ENCODE measurements around the gene TBX10.
"Not testable (repeated sequence)": the region's sequence is repeated elsewhere in the genome, so short reads cannot be mapped to it uniquely, and the experiment has no call there.

Gene TBX10

DNA sequence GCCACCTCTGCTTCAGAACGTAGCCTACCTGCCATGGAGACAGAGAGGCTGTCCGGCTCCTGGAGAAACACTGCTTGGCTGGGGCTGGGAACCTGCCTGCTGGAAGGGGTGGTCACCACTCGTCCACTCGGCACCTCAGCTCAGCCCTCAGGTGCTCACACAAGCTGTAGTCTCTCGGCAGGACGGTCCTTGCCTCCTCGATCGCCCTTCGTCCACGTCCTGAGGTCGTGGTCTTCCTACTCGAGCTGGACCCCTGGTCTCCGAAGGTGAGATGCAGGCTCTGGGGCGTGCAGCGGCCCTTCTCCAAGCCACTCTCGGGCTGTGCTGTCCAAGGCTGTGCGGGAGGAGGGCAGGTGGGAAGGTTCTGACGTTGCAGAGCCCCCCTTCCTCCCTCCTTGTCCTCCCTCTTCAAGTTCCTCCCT lies at the start of gene TBX10:
TBX10 (minus strand) TSS at position 326 of the 422 bp plus-strand sequence; CDS start at position 35, 291 bp downstream.
- no peak for DNase-seq

DNA sequence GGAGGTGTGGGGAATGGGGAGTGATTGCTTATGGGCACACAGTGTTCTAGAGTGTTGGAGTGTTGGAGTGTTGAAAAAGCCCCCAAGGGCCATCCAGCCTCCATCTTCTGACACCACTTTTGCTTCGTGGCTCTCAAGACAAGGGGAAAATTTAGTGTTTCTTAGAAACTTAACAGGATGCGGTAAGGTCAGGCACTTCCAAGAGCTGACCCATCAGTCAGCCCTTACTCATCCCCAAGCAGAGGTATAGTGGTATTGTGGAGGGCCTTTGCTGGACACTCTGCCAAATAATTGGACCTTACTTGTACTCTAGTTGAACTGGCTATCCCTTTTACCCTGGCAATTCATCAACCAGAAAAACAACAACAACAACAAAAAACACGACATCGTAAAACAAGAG lies 49.6 kb upstream of the TBX10 start:
- no peak for DNase-seq

DNA sequence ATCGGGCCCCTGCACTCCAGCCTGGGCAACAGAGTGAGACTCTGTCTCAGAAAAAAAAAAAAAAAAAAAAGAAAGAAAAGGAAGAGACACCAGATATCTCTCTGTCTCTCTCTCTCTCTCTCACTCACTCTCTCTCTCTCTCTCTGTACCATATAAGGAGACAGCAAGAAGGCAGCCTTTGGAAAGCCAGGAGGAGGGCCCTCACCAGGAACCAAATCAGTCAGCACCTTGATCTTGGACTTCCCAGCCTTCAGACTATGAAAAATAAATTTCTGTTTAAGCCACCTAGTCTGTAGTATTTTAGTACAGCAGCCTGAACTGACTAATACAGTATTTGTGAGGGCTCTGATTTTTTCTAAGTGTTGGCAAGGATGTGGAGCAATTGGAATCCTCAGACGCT lies 48.4 kb upstream of the TBX10 start:
- DNase-seq, result no peak

DNA sequence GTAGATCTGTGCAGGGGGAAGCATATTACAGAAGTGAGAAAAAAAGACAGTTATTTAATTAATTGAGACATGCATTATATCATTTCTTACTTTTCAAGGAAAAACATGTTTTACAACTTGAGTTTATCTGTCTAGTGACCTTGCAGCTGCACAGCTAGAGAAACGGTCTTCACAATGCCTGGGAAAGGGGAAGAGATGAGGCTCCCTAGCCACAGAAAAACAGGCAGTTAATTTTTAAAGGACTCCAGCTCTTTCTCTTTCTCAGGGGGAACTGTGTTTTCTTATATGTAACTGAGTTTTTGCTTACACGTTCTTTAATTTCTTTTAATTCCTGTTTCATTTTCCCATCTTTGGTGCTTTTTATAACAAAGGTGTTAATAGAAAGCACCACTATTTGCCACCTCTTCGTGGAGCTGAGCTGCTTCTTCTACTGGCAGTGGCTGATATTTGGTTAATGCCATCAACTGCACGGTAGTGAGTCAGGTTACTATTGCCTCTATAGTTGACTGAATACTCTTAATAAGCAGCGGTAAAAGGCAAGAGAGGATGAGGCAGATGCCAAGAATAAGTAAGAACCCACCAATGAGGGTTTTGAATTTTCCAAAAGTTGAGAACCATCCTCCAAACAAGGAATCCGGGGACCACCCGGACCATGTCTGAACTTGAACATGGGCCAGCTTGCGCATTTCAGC lies 46.2 kb upstream of the TBX10 start:
- not testable (repeated sequence) for DNase-seq

DNA sequence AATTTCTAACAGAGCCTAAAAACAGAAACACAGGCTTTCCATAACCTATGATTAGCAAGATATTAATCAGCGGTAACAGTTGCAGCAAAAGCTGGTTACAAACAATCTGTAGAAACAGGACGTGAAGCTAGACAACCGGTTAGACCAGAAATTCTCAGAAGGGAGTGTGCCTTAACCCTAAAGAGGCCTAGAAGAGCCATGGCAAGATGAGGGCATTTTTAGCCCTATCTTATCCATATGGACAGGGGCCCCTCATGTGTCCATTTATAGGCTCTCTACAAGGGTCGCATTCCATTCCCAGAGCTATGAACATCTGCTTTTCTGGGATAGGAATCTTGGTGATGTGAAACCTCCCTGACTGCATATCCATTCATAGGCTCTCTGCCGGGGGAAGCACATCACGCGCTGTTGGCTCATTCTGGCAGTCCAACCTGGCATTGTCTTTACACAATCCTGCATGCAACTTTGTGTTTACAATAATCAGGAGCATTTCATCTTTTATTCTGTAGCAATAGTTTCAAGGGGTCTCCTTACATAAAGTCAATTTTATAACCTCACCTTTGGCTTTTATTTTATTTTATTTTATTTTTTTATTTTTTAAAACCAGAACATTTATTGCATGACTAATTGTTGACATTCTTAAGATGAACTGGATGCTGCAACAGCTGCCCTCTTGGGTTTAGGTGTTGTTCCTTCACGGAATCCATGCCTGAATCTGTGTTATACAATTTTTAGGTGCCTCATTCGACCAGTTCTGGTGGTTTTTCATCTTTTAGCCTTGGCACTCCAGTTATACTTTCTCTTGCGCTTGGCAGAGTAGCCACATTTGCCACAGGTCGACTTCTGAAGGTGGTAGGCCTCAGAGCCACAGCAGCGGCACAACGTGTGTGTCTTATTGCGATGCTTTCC lies 42.8 kb upstream of the TBX10 start:
- DNase-seq, result not testable (repeated sequence)

DNA sequence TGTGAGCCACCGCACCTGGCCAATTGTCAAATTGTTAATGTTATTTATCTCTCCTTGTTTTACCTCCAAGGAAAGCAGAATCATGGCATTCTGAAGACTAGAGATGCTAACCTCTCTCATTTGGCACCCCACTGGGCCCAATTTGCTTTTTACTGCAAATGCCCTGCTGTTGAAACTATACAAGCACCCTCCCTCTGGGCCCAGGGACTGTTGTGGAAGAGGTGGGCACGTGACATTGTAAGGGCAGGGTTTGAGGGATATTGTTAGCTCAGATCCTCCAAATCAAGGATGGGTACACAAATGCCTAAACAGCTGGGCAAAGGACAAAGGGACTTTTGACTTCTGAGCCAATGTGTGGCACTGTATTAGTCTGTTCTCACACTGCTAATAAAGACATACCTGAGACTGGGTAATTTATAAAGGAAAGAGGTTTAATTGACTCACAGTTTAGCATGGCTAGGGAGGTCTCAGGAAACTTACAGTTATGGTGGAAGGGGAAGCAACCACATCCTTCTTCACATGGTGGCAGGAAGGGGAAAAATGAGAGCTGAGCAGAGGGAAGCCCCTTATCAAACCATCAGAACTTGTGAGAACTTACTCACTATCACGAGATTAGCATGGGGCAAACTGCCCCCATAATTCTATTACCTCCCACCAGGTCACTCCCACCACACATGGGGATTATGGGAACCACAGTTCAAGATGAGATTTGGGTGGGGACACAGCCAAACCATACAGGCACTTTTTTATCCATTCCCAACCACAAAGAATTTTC lies 41.3 kb upstream of the TBX10 start:
- DNase-seq, result no peak

DNA sequence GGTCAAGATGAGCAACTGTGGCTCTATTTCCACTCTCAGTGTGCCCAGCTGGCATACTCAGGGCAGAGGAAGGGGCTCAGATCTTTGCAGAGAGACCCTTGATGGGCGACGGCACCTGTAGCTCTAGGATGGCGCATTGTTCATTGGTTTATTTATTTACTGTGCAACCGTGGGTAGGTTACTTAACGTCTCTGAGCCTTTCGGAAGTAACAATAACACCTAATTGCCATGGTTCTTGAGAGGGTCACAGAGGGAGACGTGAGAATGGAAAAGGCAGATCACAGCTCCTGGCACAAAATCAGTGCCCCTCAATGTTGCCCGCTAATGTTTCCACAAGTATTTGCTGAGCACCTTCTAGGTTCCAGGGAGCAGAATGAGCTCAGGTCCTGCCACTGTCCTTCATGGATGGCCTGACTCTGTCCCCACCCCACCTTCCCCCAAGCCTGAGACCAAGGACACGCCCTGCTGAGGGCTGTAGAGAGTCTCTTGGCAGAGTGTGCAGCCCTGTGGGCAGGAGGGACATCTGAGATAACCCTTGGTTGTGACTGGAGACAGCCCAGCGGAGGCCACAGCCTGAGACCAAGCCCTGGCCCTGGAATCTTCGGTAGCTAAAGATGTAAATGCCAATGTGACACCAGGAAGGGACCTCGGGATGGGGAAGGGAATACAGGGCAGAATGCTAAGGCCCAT lies 35.6 kb upstream of the TBX10 start:
- no peak for DNase-seq

DNA sequence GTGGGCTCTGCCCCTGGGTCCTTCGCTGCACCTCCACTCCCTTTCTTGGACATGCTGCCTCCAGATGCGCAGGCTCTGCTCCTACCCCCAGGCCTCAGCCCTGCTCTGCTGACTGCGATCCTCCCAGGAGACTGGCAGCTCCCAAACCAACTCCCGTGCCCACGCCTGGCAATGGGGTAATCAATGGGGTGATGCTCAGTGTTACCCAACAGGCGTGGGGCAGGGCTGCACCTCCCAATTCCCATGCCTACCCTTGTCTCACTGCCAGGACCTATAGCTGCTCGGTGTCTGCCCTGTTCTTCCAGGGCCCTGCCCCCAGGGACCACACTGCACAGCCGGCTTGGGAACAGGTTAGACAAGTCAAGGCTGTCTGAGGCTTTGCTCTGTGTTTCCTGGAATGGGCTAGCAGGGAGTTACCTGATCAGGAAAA lies 34.9 kb upstream of the TBX10 start, which contains the start of gene ALDH3B2:
ALDH3B2 (minus strand) TSS at position 182 of the 430 bp plus-strand sequence. CDS start 7,688 bp downstream, outside the sequence.
- DNase-seq, result no peak

DNA sequence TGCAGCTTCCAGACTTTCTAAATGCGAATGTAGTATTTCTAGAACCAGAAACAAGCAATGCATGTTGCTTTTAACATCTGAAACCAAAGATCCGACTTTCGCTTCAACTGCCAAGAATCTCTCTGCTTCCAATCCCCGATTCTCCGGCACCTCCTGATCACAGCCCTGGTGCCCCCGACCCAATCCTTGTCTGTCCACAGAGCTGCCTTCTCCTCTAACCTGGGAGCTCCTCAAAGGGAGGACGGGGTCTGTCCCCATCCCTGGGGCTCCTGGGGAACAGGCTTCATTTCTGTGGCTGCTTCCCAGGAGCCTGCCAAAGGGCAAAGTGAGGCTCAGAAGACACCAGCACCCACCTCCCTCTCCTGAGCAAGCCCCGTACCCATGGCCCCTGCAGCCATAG lies 34.3 kb upstream of the TBX10 start:
- no peak for DNase-seq

DNA sequence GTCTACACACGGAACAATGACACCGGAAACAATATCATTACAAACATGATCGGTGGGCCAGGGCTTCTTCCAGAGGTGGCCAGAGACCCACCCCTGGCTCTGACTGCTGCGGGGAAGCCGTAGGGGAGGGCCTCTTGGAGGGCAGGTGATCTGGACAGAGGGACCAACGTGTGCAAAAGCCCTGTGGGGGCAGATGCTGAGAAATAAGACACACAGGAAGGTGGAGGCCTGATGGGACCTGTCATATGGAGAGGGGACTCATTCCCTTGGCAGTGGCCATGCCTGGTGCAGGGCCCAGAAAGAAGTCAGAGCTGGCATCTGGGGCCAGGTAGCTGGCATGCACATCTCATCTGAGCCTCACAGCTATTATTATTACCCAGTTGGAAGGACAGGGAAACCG lies 33.8 kb upstream of the TBX10 start:
- DNase-seq, result no peak

DNA sequence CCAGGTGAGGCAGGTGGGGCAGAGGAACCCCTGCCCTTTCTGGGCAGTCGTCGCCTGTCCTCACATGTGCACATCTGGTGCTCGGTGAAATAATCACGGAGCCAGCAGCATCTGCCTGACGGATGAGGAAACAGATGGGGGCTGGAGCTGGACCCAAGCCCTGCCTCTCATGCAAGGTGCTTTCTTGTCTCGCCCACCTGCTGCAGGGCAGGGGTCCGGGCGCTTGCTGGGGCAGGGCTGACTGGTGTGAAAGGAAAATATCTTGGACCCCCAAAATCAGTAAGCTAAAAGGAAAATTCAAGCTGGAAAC lies 31.6 kb upstream of the TBX10 start:
- no peak for DNase-seq

DNA sequence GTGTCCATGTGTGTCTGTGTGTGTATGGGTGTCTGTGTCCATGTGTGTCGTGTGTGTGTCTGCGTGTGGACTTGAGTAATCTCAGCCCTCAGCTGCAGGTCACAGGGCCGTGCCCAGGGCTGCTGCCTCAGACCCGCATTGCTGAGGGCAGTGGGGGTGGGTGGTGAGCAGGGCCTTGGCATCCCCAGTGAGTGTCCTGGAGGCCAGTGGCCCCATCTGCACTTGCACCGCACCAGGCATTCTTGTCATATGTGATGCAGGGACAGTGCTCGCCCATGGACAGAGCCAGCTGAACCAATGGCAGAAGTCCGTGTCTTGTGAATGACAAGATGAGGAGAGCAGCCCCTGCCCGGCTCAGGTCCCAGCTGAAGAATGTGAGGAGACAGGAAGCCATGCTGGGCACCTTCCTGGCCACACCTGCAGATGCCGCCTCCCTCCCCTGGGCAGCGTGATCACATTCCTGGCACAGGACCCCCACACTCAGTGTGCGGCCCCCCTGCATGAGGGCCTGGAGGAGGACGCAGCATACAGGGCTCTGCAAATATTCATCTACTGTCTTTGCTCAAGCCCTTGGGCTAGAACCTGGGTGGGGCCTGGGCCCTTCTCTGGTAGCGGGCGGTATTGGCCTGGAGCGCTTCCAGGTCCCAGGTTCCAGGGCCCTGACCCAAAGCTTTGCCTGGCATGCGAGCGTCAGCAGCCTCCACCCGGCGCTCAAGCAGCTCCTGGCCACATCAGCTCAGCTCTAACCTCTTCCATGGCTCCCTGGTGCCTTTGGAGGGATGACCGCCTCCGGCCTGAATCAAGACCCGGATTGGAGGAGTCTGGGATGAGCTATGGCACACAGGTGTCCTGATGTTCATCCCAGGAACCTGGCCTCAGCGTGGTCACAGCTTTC lies 31.0 kb upstream of the TBX10 start:
- DNase-seq, result no peak

DNA sequence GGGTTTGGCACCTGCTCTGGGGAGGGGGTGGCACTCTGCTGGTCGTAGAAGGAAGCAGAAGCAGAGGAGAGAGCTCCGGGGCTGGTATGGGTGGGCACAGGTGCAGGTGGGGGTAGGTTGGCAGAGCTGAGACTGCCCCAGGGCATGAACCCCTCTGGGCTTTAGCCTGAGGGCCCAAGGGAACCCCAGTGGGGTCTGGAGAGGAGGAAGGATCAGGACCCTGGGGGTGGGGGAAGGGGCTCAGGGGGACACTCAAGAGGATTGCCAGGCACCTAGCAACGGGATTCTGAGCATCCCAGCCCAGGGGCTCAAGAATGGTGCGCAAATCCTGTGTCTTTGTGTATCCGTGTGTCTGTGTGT lies 28.6 kb upstream of the TBX10 start:
- DNase-seq, result no peak

DNA sequence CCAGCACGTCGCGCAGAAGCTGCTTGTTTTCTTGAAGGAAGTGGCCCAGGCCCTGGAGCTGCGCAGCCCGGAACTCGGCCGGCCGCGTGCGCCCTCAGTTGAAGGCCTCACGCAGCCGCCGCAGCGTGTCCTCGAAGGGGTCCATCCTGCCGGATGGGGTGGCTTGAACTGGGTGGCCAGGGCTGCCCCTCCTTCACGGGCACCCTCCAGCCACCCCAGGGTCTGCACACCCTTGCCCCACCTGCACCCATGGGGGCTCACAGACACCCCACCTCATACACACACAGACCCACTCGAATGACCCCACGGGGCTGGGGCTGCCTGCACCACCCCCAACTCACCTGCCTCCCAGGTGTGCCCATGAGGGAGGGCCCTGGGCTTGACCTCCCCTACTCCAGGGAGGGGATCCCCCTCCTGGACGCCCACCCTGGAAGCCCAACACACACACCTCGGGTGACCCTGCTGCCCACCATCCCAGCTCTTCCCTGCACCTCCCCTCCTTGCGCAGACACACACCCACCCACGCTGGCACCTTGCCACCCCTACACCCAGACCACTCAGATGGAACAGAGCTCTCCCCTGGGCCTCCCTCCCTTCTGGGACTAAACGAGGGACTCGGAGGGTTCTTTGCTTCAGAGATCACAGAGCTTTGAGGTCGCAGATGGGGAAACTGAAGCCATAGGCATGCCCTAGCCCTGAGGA lies 28.1 kb upstream of the TBX10 start:
- DNase-seq, result no peak

DNA sequence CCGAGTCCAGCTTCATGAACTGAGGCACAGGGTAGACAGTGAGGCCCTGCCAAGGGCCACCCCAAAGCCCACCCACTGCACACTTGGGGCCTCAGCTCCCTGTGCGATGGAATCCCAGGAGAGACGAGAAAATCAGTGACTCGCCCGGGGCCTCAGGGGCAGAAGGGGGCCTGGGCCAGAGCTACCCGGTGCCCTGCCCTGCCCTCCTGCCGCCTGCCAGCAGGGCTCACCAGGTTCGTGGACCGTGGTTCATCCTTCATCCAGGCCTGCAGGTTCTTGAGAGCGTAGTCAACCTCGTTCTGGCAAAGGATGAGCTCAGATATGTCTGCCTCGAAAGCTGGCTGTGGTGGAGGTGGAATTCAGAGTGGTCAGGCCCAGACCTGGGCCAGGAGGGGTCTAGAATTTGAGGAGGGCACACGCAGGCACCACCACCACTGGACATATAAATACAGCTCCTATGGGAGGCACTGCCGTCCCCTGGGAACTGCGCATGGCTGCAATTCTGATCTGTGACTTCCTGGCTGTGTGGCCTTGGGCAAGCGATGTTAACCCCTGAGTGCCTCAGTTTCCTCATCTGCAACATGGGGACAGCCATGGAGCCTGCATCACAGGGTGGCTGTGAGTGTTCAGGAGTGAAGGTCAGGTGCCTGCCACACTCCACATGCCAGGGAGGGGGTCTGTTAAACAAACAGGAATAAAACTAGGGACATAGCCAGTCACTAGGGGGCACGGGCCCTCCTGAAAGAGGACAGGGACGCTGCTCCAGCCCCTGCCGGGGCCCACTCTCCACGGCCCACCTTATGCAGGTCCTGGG lies 27.3 kb upstream of the TBX10 start:
- DNase-seq, result no peak

DNA sequence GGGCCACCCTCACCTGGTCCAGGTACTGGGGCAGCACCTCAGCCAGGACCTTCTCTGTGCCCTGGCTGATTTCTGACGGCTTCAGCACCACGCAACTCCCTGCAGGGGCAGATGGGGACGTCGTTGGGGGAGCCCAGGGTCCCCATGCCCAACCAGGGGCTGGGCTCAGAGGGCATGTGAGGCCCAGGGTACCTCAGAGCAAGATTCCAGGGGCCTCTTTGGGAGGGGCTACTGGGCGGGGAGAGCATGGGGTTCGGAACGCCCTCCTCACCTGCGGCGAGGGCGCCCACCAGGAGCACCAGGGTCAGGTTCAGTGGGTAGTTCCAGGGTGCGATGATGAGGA lies 26.7 kb upstream of the TBX10 start:
- DNase-seq, result no peak

DNA sequence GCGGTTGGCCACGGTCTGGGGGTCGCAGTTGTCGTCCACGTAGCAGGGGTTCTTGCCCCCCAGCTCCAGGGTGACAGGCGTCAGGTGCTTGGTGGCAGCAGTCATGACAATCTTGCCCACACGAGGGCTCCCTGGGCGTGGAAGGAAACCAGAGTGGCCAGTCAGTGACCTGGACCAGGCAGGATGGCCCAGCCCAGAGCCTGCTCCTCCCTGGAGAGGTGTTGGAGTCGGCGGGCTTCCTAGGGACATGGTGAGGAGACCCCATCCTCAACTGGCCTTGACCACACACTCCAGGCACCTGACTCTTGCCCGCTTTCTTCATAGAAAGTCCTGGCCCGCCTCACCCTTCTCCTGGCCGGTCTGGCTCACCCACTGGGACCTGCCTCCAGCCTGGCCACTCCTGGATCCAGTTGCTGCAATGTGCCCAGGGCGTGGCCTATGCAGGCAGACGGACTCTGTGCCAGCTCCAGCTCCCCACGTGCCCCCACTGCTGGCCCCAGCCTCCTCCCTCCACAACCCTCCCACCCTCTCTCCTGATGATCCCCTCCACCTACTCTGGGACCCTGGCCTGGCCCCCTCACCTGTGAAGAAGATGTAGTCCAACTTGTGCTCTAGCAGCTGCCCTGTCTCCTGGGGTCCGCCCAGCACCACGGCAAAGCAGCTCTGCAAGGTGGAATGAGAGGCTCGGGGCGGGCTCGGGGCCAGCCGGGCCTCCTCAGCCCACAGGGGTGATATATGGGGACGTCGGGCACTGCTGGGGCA lies 26.2 kb upstream of the TBX10 start:
- DNase-seq, result no peak

DNA sequence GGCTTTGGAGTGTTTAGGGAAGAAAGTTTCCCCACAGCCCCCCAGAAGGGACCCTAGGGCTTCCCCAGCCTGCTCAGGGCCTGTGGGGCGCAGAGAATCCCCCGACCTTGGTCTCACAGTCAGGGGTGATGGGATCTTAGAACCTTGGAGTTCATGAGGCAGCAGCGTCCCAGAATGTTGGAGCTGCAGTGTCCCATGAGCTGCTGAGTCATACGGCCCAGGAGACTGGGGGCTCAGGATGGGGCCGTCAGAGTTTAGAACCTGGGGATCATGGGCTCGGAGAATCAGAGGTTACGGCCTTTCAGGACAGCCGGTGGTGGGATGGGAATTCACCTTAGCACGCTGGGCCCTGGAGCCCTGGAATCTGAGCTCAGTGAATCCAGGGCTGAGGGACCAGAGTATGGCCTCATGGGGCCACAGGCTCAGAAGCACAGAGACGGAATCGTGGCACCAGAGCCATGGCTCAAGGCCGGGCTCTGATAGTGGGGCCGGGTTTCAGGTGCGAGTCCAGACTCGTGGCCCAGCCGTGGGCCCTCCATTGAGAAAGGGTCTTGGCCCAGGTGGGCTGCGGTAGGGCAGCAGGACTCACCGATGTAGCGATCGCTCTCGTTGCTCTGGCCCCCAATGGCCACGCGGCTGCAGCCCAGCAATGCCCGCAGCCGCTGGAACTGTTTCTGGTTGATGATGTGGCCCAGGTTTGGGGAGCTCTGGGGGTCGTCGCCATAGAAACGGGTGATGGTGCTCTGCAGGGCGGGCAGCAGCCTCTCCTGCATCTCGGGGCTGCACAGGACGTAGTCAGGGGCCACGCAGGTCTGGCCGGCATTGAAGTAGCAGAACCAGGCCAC lies 25.4 kb upstream of the TBX10 start:
- no peak for DNase-seq

DNA sequence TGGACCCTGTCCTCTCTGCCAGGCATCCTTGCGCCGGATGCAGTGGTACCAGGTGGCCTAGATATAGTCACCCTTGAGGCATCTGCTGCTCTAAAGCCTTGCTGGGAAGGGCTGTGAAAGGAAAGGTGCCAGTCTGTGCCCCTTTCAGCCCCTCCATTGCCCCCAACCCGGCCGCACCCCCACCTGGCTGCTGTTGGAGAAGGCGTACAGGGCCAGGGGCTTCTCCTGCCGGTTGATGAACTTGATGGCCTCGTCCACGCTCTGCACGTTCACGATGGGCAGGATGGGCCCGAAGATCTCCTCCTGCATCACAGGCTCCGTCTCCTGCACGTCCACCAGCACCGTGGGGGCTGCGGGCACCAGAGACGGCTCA lies 24.6 kb upstream of the TBX10 start:
- DNase-seq, result no peak

All from NCI-H2029 (cell line).